HG02840 (cell line): ENCODE measurements around the gene PEAK1.
"Not testable (repeated sequence)": the region's sequence is repeated elsewhere in the genome, so short reads cannot be mapped to it uniquely, and the experiment has no call there.

ENCODE experiments used
- ATAC-seq: cut with Tn5 transposase; IDR thresholded peaks from one replicate; pipeline ENCODE4 v1.9.1; 2021; ENCODE audit warnings: mild to moderate bottlenecking, moderate library complexity, moderate number of reproducible peaks; ENCODE audit not compliant: unreplicated experiment, low FRiP score

Gene PEAK1

GRCh38 chr15:77312523-77312922 lies 107.4 kb downstream of the PEAK1 start:
- no peak for ATAC-seq

- no peak for ATAC-seq
These were observed 108.1 kb downstream of the PEAK1 start for GRCh38 chr15:77311618-77312398.

GRCh38 chr15:77311020-77311419 lies 108.9 kb downstream of the PEAK1 start:
- no peak for ATAC-seq

GRCh38 chr15:77309392-77309791 lies 110.5 kb downstream of the PEAK1 start:
- no peak for ATAC-seq

- ATAC-seq = no peak
These were observed 114.0 kb downstream of the PEAK1 start for GRCh38 chr15:77305953-77306352.

- ATAC-seq = no peak
These were observed 123.0 kb downstream of the PEAK1 start for GRCh38 chr15:77296773-77297337.

- no peak for ATAC-seq
These were observed 124.5 kb downstream of the PEAK1 start for GRCh38 chr15:77295446-77295845.

GRCh38 chr15:77292969-77293558 lies 126.8 kb downstream of the PEAK1 start:
- no peak for ATAC-seq

- no peak for ATAC-seq
These were observed 128.8 kb downstream of the PEAK1 start for GRCh38 chr15:77291107-77291506.

GRCh38 chr15:77287385-77287784 lies 132.5 kb downstream of the PEAK1 start:
- ATAC-seq = no peak

GRCh38 chr15:77285057-77285997 lies 134.6 kb downstream of the PEAK1 start:
- no peak for ATAC-seq

- ATAC-seq = no peak
These were observed 137.6 kb downstream of the PEAK1 start for GRCh38 chr15:77282333-77282732.

- ATAC-seq = no peak
These were observed 143.0 kb downstream of the PEAK1 start for GRCh38 chr15:77276943-77277342.

- no peak for ATAC-seq
These were observed 143.8 kb downstream of the PEAK1 start for GRCh38 chr15:77276096-77276495.

GRCh38 chr15:77273136-77273535 lies 146.8 kb downstream of the PEAK1 start:
- ATAC-seq = not testable (repeated sequence)

- ATAC-seq = no peak
These were observed 153.1 kb downstream of the PEAK1 start for GRCh38 chr15:77266708-77267386.

- ATAC-seq = no peak
These were observed 164.5 kb downstream of the PEAK1 start for GRCh38 chr15:77255385-77255784.

- no peak for ATAC-seq
These were observed 168.2 kb downstream of the PEAK1 start for GRCh38 chr15:77251662-77252061.

- no peak for ATAC-seq
These were observed 172.8 kb downstream of the PEAK1 start for GRCh38 chr15:77247116-77247515.

- ATAC-seq = no peak
These were observed 176.0 kb downstream of the PEAK1 start for GRCh38 chr15:77243716-77244401.
